SIG-M5 treated with dmso at 0.1 percent for 504 hours (cell line): Measurements from ENCODE around the gene PLXNB1.

Experiments
- DNase-seq: peaks from one replicate; lab custom pipeline; 2025; ENCODE audit not compliant: unreplicated experiment; lab: John Stamatoyannopoulos, UW

PLXNB1 gene

GRCh38 chr3:48418651-48419050 lies 11.2 kb downstream of the PLXNB1 start:
- no peak for DNase-seq

GRCh38 chr3:48418140-48418539 lies 11.7 kb downstream of the PLXNB1 start:
- no peak for DNase-seq

- no peak for DNase-seq
Measured at GRCh38 chr3:48417529-48418108, 12.3 kb downstream of the PLXNB1 start.

GRCh38 chr3:48416546-48416945 lies 13.3 kb downstream of the PLXNB1 start:
- no peak for DNase-seq

GRCh38 chr3:48416091-48416505 lies 13.8 kb downstream of the PLXNB1 start:
- DNase-seq, result no peak

GRCh38 chr3:48415251-48415953 lies 14.5 kb downstream of the PLXNB1 start:
- no peak for DNase-seq

- no peak for DNase-seq
Measured at GRCh38 chr3:48414376-48415250, 15.3 kb downstream of the PLXNB1 start.

- no peak for DNase-seq
Measured at GRCh38 chr3:48413611-48414010, 16.3 kb downstream of the PLXNB1 start.

GRCh38 chr3:48413086-48413485 lies 16.8 kb downstream of the PLXNB1 start:
- no peak for DNase-seq

- DNase-seq, result no peak
Measured at GRCh38 chr3:48412375-48413001, 17.4 kb downstream of the PLXNB1 start.

- DNase-seq, result no peak
Measured at GRCh38 chr3:48411606-48412374, 18.1 kb downstream of the PLXNB1 start.

GRCh38 chr3:48411041-48411588 lies 18.8 kb downstream of the PLXNB1 start:
- DNase-seq, result no peak

GRCh38 chr3:48410205-48411040 lies 19.5 kb downstream of the PLXNB1 start:
- no peak for DNase-seq

- DNase-seq, result no peak
Measured at GRCh38 chr3:48409291-48410201, 20.3 kb downstream of the PLXNB1 start.

- no peak for DNase-seq
Measured at GRCh38 chr3:48408823-48409281, 21.0 kb downstream of the PLXNB1 start.

- DNase-seq, result no peak
Measured at GRCh38 chr3:48407542-48408099, 22.3 kb downstream of the PLXNB1 start.

- DNase-seq, result no peak
Measured at GRCh38 chr3:48406443-48407431, 23.1 kb downstream of the PLXNB1 start.
